Stimulated activated CD4-positive, alpha-beta T cell treated with anti-CD3 and anti-CD28 coated beads, Interleukin-12 subunit alpha, Interleukin-12 subunit beta, amount 100 ng/mL, for 24 hours (primary cell): ENCODE measurements around the gene RAPGEF1.

Experiments used
- DNase-seq, 2 experiments: peaks; one replicate each; pipeline ENCODE4 v3.0.0-alpha.2; 2020; ENCODE audit warnings: low read depth in 2 of 2

Gene RAPGEF1

GRCh38 chr9:131606896-131607567 is 132.8 kb downstream of the RAPGEF1 start:
- DNase-seq, result no peak

GRCh38 chr9:131605770-131606590 is 133.9 kb downstream of the RAPGEF1 start:
- no peak for DNase-seq

DNA sequence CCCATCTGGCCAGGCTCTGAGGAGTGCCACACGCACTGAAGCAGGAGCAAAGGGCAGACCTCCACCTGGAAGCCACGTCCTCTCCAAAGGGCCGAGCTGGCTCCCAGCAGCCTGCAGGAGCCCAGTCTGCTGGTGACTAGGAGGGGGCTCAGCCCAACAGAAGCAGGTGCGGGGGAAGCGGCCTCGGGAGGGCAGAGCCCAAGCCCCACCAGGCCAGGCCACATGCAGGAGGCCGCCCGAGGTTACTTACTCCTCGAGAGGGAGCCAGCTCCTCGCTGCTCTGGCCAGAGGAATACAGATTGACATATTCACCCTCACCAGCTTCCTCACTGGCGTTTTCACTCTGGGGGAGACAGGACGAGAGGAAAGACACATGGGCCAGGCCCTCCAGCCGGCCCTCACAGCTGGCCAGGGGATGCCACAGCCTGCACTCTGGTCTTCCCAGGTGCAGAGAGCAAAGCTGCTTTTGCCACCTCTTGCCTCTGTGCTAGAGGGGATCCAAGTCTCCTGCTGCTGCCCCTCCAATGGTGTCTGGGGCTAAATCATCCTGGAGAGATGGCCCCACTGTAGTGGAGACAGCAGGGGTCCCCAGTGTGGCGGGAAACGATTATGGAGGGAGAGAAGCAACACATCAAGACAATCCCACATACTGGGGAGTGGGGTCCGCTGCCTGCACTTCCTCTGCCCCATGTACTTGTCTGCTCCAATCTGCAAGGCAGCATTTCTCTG is 136.0 kb downstream of the RAPGEF1 start:
- no peak for DNase-seq

DNA sequence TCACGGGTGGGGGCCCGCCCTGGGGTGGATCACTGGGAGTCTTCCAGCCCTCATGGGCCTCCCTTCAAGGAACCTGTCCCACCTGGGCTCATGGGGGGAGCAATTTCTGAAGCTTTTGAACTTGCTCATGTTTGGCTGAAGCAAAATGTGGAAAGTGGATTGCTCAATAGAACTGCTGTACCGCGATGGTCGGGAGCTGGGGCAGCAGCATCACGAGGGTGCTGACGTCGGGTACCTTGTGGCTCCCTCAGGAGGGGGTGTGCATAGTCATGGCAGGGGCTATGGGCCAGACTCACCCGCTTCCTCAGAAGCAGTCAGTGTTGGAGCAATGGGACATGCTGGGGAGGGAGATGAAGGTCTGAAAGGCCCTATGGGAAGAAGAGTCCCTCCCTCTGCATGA is 136.7 kb downstream of the RAPGEF1 start:
- DNase-seq, result no peak

DNA sequence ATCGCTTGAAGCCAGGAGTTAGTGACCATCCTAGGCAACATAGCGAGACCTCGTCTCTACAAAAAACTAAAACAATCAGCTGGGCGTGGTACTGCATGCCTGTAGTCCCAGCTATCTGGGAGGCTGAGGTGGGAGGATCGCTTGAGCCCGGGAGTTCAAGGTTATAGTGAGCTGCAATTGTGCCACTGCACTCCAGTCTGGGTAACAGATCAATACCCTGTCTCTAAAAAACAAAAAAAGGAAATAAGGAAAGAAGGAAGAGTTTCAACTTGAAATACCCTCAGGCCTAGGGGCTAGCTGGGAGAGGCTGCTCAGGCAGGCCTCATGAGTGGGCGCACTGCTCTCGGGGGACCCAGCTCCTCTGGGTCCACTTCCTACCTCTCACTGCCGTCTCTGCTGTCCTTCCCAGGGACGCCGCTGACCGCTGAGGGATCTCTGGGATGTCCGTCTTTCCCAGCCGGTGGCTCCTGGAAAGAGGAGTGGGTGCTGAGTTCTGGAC is 138.1 kb downstream of the RAPGEF1 start:
- DNase-seq, result no peak

- DNase-seq, result no peak
These were observed 141.8 kb downstream of the RAPGEF1 start for GRCh38 chr9:131598121-131598520.

GRCh38 chr9:131597246-131597645 is 142.6 kb downstream of the RAPGEF1 start:
- no peak for DNase-seq

DNA sequence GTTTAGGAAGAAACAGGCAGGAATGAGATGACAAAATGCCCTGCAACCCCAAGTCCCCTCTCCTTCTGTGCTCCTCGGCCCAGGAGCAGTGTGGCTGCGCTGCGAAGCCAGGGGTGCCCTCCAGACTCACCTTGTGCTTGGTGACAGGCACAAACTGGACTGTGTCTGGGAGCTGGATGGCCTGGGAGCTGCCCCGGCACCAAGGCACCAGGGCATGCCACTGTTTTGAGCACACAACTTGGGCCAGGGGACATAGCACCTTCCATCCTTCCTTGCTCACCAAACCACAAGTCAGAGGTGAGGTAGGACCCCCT is 143.5 kb downstream of the RAPGEF1 start:
- DNase-seq, result no peak

DNA sequence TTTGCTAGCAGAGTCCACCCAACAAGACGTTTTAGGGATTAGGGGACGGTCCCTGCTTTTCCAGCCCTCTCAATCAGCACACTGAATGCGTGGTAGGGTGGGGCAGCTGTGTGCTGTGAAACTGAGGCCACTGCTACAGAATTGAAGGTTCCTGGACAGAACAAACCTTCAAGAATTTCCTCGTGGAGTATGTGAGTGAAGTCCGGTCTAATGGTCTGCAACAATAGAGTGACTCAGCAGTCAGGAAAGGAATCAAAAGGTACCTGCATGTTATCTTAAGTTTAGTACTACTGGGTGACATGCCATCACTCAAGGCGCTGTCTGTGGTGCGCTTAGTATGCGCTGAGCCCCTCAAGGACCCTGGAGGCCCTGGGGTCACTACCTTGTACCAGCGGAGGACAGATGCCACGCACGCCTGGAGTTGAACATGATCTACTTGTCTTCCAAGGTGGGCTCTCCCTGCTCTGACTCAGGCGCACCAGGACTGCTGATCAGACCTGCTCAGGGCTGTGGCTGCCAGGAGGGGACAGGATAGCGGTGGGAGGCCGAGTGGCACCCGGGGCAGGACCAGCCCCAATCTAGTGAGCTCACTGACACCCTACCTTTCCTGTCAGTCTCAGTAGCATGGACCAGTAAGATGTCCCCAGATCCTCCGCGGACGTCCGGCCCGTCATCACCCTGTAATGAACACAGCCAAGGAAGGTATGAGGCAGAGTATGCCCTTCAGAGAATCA is 144.0 kb downstream of the RAPGEF1 start:
- DNase-seq, result no peak

DNA sequence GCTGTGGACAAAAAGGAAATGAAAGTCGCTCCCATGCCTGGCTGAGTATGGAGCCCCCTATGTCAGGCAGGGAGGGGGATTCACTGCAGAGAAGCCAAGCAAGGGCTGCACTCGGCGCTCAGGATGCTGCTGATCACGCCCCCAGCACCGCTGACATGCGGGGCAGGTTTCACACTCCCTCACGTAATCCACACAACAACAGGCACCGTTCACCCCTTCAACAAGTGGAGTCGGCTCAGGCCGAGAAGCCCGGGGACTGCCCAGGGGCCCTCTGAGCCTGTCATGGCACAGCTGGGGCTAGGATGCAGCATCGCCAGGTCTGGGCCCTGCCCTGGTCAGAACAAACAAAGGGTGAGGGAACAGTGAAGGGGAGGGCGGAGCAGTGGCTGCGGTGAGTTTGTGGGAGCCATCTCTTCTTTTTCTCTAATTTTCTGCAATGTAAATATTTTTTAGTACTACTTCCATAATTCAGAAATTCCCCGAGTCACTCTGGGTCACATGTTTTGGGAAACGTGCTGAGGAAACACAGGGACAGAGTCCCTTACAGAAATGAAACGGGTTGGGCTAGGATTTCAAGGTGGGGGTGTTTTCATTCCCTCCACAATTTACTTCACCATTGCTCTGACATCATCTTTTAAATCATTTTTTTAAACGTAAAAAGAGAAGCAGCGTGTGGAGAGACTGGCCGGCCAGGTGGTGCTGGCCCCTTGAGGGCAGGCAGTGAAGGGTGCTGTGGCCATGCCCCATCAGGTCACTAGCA is 144.8 kb downstream of the RAPGEF1 start:
- no peak for DNase-seq

GRCh38 chr9:131593936-131594665 is 145.8 kb downstream of the RAPGEF1 start:
- DNase-seq, result no peak

GRCh38 chr9:131593091-131593820 is 146.6 kb downstream of the RAPGEF1 start:
- DNase-seq, result no peak

- no peak for DNase-seq
These were observed 148.0 kb downstream of the RAPGEF1 start for GRCh38 chr9:131591845-131592208.

DNA sequence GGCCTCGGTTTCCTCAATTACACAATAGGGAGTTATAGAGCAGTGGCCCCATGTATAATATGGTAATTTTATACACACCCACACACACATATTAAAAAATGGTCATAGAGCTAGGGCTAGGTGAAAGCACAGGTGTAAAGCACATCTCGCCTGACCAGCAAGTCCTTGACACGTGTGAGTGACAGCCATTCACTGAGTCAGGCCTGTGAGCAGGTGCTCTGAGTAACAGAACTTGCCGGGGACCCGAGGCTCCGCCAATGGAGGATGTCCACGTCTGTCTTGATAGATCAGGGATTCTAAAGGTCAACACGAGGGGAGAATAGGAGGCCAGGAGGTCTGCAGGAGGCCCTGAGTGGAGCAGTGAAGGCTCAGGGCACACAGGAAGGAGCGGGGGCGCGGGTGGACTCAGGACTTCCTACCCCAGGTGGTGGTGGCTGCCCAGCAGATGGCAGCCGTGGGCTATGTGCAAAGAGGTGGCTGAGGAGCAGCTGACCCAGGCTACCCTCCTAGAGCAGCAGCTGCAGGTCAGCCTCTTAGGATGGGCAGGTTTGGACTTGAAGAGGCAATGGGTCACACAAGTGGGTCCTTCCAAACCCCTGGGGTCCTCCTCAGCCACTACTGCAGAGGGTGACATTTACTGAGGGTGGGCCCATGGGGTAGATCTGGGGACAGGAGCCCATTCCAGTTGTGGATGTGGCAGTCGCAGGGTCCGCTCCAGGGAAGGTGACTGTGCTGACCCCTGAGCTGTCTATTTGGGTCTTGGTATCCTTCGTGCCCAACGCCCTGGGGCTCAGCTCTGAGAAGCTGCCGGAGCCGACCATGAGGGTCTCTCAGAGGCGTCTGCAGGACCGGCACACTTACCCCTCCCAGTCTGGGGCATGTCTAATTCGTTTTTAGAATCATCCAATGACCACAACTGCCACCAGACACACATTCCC is 148.7 kb downstream of the RAPGEF1 start:
- peak; percentile 66 to 73 for DNase-seq

- no peak for DNase-seq
These were observed 149.4 kb downstream of the RAPGEF1 start for GRCh38 chr9:131590449-131590848.

- DNase-seq, result no peak
These were observed 149.9 kb downstream of the RAPGEF1 start for GRCh38 chr9:131589993-131590392.

DNA sequence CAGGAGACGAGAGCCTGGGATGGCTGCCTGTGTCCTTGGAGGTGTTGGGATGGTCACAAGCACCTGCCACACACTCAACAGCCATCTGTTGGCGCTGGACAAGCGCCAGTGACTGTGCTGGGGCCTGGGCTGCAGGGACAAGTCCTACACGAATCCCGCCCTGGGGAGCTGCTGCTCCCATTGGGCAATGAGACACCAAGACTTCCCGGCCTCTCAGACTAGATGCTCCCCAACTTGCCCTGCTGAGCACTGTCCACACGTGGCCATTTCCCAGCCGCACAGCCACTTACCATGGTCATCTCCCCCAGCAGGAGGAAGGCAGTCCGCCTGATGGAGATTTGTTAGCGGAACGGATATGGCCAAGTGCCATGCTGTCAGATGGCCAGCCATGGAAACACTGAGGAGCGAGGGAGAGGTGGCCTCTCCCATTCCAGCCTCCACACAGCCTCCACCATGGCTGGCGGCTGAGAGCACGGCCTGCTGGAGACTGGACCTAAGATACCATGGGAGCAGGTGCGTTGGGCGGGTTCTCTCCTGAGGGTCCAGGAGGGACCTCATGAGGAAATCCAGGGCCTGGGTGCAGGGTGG is 150.7 kb downstream of the RAPGEF1 start:
- DNase-seq, result no peak

DNA sequence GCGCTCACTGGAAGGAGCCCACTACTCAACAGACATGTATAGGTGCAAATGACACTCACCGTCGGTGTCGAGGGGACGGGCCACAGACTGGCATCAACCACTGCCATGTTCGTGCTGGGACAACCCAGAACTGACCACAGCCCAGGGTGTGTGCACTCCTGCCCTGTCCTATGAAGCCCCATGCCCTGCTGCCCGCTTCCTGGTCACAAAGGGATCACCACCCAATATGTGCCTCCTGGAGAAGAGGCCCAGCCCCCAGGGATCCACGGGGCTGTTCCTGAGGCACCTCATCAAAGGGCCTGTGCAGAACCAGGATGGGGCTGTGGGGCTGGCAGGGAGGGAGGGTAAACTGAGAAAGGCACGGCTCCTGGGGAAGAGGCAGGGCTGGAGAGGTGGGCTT is 151.5 kb downstream of the RAPGEF1 start:
- DNase-seq, result no peak
